Ovary (tissue), 3 donors: Measurements from ENCODE around the gene TUBB3.
"Not testable (repeated sequence)": the region's sequence is repeated elsewhere in the genome, so short reads cannot be mapped to it uniquely, and the experiment has no call there.

Experiments
- CTCF ChIP-seq, 3 donors: fragments of 450-650 bp in 2 of 3; fragments of 200-600 bp in 1 of 3; IDR thresholded peaks; one replicate each; pipeline versions ENCODE4 v1.5.1 to v1.8.0; 2016 to 2022; ENCODE audit warnings: antibody characterized with exemption in 3 of 3, mild to moderate bottlenecking in 1 of 3
- POLR2A ChIP-seq: fragments of 450-650 bp; IDR thresholded peaks from one replicate; pipeline ENCODE4 v1.6.1; 2017; ENCODE audit warnings: antibody characterized with exemption, mild to moderate bottlenecking, moderate library complexity
- donor health status: DM: no; HTN: no; CAD: no.

- not testable (repeated sequence) for TF ChIP-seq CTCF (IDR thresholded peaks at IDR 0.05); POLR2A
Measured at GRCh38 chr16:89968074-89968473, 44.9 kb downstream of the TUBB3 start.
